GM23248 (cell line): Measurements from ENCODE around the gene PPT2. TPM values are rescaled to one million over a fixed set of nuclear protein-coding genes. Genes with fewer than 3 reads are reported as not detected.

ENCODE experiments used
- DNase-seq: peaks from one replicate; pipeline ENCODE4 v3.0.0-alpha.2; 2015
- H2AFZ ChIP-seq: fragments of 200-600 bp; sonication (generic); 2 replicates; pipeline ENCODE4 v1.6.1; 2016; ENCODE audit warnings: antibody characterized with exemption
- H3F3A ChIP-seq: fragments of 200-600 bp; sonication (generic); 2 replicates; pipeline ENCODE4 v1.6.1; 2016; ENCODE audit warnings: mild to moderate bottlenecking, antibody characterized with exemption, mixed run types; ENCODE audit not compliant: insufficient read depth
- H3K27ac ChIP-seq: fragments of 200-600 bp; sonication (generic); 2 replicates; pipeline ENCODE4 v1.5.1; 2016; ENCODE audit warnings: mild to moderate bottlenecking
- H3K27me3 ChIP-seq: fragments of 200-600 bp; sonication (generic); replicated peaks from 2 replicates; pipeline ENCODE4 v1.6.1; 2016; ENCODE audit warnings: mild to moderate bottlenecking; ENCODE audit not compliant: insufficient read depth
- H3K36me3 ChIP-seq: fragments of 200-600 bp; sonication (generic); 2 replicates; pipeline ENCODE4 v1.6.1; 2016; ENCODE audit warnings: low read depth, mild to moderate bottlenecking
- H3K4me1 ChIP-seq: fragments of 200-600 bp; sonication (generic); 2 replicates; pipeline ENCODE4 v1.6.1; 2016; ENCODE audit warnings: mild to moderate bottlenecking; ENCODE audit not compliant: insufficient read depth
- H3K4me2 ChIP-seq: fragments of 200-600 bp; sonication (generic); one replicate; pipeline ENCODE4 v1.6.1; 2016; ENCODE audit warnings: mild to moderate bottlenecking; ENCODE audit not compliant: unreplicated experiment
- H3K4me3 ChIP-seq: fragments of 200-600 bp; sonication (generic); 2 replicates; pipeline ENCODE4 v1.5.1; 2016; ENCODE audit warnings: mild to moderate bottlenecking
- H3K79me2 ChIP-seq: fragments of 200-600 bp; sonication (generic); 2 replicates; pipeline ENCODE4 v1.6.1; 2016; ENCODE audit warnings: mild to moderate bottlenecking; ENCODE audit not compliant: insufficient read depth
- H3K9ac ChIP-seq: fragments of 200-600 bp; sonication (generic); 2 replicates; pipeline ENCODE4 v1.6.1; 2016; ENCODE audit warnings: mild to moderate bottlenecking
- H3K9me2 ChIP-seq: fragments of 200-600 bp; sonication (generic); 2 replicates; pipeline ENCODE4 v1.6.1; 2016; ENCODE audit warnings: mixed run types, mild to moderate bottlenecking, moderate library complexity; ENCODE audit not compliant: insufficient read depth
- H3K9me3 ChIP-seq: fragments of 200-600 bp; sonication (generic); one replicate; pipeline ENCODE4 v1.6.1; 2017; ENCODE audit warnings: low read depth
- H4K20me1 ChIP-seq: fragments of 200-600 bp; sonication (generic); 2 replicates; pipeline ENCODE4 v1.6.0; 2016; ENCODE audit not compliant: insufficient read depth
- EZH2 ChIP-seq: fragments of 200-600 bp; sonication (generic); IDR thresholded peaks from 2 replicates; pipeline ENCODE4 v1.6.1; 2018; ENCODE audit warnings: antibody characterized with exemption, mild to moderate bottlenecking; ENCODE audit not compliant: insufficient read depth, poor library complexity, severe bottlenecking
- EZH2phosphoT487 ChIP-seq: fragments of 200-600 bp; sonication (generic); IDR thresholded peaks from 2 replicates; pipeline ENCODE4 v1.6.1; 2018; ENCODE audit warnings: antibody characterized with exemption, moderate library complexity, mild to moderate bottlenecking, low read depth; ENCODE audit not compliant: insufficient read depth
- WGBS, 2 experiments: methylation state at CpG; one replicate each; pipeline ENCODE4 v1.1.6; 2015 to 2017; ENCODE audit warnings: low lambda C conversion rate in 2 of 2, low coverage in 1 of 2; ENCODE audit errors: missing lambda C conversion rate in 2 of 2; 5-methylcytosine and 5-hydroxymethylcytosine counted together
- in situ Hi-C: fragments of 300-500 bp; cut with MboI; formaldehyde crosslinking; loops from 2 replicates; pipeline ENCODE4 v1.15.0; 2020
- polyA plus RNA-seq: library from polyadenylated mRNA; unstranded; fragments of >200 nt; fragmentation: Nextera tagmentation; extraction: Ambion mirVana; gene quantifications from 2 replicates; pipeline ENCODE4 v1.2.1, GENCODE V29; 2016
- total RNA-seq: library from RNA; depleted of rRNA; stranded (reverse); fragments of >200 nt; shearing (Covaris generic); gene quantifications from 2 replicates; pipeline ENCODE4 v1.2.3, GENCODE V29; 2014

The PPT2 gene
- total and polyA plus RNA-seq, 2 experiments from 2014 or later = 10.3 to 12.8 TPM

DNA sequence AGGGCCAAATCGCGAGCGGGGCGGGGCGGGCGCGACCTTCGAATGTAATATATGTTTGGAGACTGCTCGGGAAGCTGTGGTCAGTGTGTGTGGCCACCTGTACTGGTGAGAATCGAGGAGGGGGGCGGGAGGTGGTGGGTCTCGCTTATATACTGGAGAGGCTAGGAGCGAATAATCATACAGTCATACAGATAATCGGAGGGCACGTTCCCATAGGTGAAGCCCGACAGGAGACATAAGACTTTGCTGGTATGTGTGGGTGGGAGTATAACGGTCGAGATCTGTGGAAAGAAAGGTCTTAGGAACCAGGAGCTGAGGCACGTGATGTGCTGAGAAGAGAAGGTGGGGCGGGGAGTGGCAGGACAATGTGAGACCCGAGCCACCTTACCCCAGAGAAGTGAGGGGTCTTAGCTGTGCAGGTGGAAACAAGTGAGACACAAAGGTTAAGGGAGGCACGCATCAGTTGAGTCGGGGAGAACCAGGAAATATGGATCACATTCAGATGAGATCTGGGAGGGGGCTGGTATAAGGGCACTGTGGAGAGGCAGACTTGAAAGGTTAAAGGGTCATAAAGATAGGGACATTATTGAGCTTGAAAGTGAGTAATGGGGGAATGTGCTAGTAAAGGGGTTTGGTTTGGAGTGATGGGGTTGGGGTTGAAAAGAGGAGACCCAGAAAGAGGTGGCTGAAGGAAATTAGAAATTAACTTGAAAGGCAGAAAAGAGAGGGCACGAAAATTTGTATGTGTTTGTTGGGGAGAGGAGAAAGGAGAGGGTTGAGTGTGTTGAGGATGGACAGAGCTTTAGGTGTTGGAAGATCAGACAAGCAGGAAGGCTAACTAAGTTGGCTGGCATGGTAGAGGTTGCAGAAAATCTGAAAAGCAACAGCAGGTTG lies 24.9 kb downstream of the PPT2 start:
- TF ChIP-seq EZH2phosphoT487 (no peak), EZH2 (no peak)
- Histone ChIP-seq H3K4me1 (peaks cover 18% of the 10 kb centered on the region), H3K9me3 (no peaks in the 10 kb centered on the region), H4K20me1 (no peaks in the 10 kb centered on the region), H3K36me3 (no peaks in the 10 kb centered on the region), H3F3A (peaks cover 13% of the 10 kb centered on the region), H3K9ac (peak overlapping the region; percentile 96), H3K79me2 (peaks cover 34% of the 10 kb centered on the region), H3K4me3 (peak overlapping the region; percentile 92), H3K9me2 (no peaks in the 10 kb centered on the region), H3K4me2 (peak overlapping the region; percentile 87), H3K27ac (peak overlapping the region; percentile 92), H2AFZ (peak overlapping the region; percentile 83), H3K27me3 (no peaks in the 10 kb centered on the region)
- in situ Hi-C loops = no loop called here
- 3 to 8% methylated on average over 13 to 24 of the region's 24 CpGs for WGBS, 2 experiments
- peak; percentile 53 for DNase-seq

DNA sequence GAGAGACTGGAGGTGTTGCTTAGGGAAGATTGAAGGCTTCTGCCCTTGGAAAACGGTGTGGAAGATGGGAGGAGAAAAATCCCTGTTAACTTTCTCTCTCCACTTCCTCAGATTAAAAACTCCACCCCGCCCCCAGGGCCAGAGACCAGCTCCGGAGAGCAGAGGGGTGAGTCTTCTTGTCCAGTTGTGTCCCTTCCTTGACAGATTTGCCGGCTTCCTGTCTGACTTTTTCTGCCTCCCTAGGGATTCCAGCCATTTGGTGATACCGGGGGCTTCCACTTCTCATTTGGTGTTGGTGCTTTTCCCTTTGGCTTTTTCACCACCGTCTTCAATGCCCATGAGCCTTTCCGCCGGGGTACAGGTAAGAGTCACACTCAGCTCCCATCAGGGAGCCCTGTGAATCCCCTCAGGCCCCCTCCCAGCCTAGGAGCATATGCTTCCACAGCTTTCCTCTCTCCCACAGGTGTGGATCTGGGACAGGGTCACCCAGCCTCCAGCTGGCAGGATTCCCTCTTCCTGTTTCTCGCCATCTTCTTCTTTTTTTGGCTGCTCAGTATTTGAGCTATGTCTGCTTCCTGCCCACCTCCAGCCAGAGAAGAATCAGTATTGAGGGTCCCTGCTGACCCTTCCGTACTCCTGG lies 25.9 kb downstream of the PPT2 start:
- WGBS, 2 experiments = 78 to 79% methylated on average over 10 of the region's 10 CpGs
- peaks cover 29% of the 10 kb centered on the region for H3K79me2 ChIP-seq
- no peak overlapping the region for H3K4me2 ChIP-seq
- H3K9ac ChIP-seq = no peak overlapping the region
- no peaks in the 10 kb centered on the region for H3K36me3 ChIP-seq
- no peaks in the 10 kb centered on the region for H3K9me3 ChIP-seq
- H3K27me3 ChIP-seq = no peaks in the 10 kb centered on the region
- H3K9me2 ChIP-seq = no peaks in the 10 kb centered on the region
- no peak for TF ChIP-seq EZH2phosphoT487
- TF ChIP-seq EZH2 = no peak
- in situ Hi-C loops = no loop called here
- H3K27ac ChIP-seq = no peak overlapping the region
- H3K4me3 ChIP-seq = no peak overlapping the region
- H4K20me1 ChIP-seq = no peaks in the 10 kb centered on the region
- H3F3A ChIP-seq = peaks cover 13% of the 10 kb centered on the region
- H3K4me1 ChIP-seq = peaks cover 14% of the 10 kb centered on the region
- no peak for DNase-seq
- no peak overlapping the region for H2AFZ ChIP-seq

DNA sequence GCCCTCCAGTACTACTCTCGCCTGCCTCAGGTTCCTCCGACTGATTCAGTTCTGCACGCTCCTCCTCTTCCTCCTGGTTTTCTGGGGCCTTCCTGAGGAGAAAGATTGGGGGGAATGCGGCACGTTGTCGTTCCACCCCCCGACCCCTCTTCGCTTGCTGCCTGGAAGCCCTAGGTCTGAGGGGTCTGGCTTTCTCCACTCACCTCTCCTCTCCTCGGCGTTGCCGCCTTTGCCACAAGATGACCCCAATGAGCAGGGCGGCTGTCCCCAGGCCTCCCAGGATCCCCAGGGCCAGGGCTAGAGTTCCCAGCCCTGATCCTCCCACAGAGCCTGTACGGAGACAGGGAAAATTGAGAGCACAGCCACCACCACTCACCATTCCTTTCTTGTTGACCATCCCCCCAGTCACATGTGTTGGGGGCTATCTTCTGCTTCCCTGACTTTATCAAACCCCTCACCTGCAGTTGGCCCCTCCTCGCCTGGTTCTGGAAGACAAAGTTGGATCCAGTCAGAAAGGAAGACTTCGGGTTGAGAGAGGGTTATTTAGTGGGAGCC lies 27.3 kb downstream of the PPT2 start:
- DNase-seq = no peak
- Histone ChIP-seq H3K4me1 (peaks cover 14% of the 10 kb centered on the region), H3K4me2 (no peak overlapping the region), H3K9me3 (no peaks in the 10 kb centered on the region), H3K27ac (no peak overlapping the region), H3K4me3 (no peak overlapping the region), H3K27me3 (no peaks in the 10 kb centered on the region), H2AFZ (no peak overlapping the region), H3K36me3 (no peaks in the 10 kb centered on the region), H3K9ac (no peak overlapping the region), H4K20me1 (no peaks in the 10 kb centered on the region), H3F3A (peaks cover 14% of the 10 kb centered on the region), H3K79me2 (peaks cover 21% of the 10 kb centered on the region), H3K9me2 (no peaks in the 10 kb centered on the region)
- WGBS, 2 experiments = 87 to 93% methylated on average over 15 of the region's 15 CpGs
- in situ Hi-C loops = no loop called here
- TF ChIP-seq EZH2phosphoT487 (no peak), EZH2 (no peak)

DNA sequence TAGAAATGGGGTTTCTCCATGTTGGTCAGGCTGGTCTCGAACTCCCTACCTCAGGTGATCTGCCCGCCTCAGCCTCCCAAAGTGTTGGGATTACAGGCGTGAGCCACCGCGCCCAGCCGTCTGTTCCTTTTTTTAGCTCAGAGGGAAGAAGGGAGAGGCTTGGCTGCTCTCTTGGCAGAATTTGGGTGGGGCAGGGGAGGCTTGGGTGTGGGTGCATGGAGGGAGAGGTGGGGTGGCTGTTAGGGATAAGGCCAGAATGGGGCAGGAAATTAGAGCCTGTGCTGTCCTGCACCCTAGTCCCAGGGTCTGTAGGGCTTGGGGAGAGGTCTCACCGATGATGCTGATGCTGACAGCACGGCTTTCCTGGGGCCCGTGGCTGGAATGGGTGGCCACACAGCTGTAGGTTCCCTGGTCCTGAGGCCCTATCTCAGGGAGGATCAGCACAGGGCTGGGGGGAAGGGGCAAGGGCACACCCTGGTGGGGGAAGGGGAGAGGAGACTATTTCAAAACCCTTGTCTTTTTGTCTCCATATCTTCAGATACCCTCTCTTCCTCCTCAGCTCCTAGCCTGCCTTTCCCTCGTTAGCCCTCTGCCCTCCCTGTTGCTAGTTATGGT lies 28.1 kb downstream of the PPT2 start:
- Histone ChIP-seq H3K4me3 (no peak overlapping the region), H3K79me2 (peaks cover 27% of the 10 kb centered on the region), H3K4me1 (peaks cover 6% of the 10 kb centered on the region; the same call in 1 of the 2 replicates), H4K20me1 (no peaks in the 10 kb centered on the region), H3K4me2 (no peak overlapping the region), H3K36me3 (peaks cover 2% of the 10 kb centered on the region; the same call in 1 of the 2 replicates), H3F3A (peaks cover 14% of the 10 kb centered on the region), H3K9me2 (no peaks in the 10 kb centered on the region), H3K27ac (no peak overlapping the region), H3K27me3 (no peaks in the 10 kb centered on the region), H3K9me3 (no peaks in the 10 kb centered on the region), H3K9ac (no peak overlapping the region), H2AFZ (no peak overlapping the region)
- 59 to 64% methylated on average over 10 of the region's 10 CpGs for WGBS, 2 experiments
- in situ Hi-C loops = no loop called here
- no peak for DNase-seq
- TF ChIP-seq EZH2phosphoT487 (no peak), EZH2 (no peak)
